Activated T-cell treated with anti-CD3 and anti-CD28 coated beads, Interleukin-2, amount 50 U/mL, for 72 hours (primary cell): ENCODE measurements around the gene C6orf163. TPM values are rescaled to one million over a fixed set of nuclear protein-coding genes. Genes with fewer than 3 reads are reported as not detected.
"Not testable (repeated sequence)": the region's sequence is repeated elsewhere in the genome, so short reads cannot be mapped to it uniquely, and the experiment has no call there.

Source experiments
- ATAC-seq, 2 donors: fragments of 150-1000 bp; cut with Tn5 transposase; replicated peaks in 1 of 2; 2 replicates each; pipeline ENCODE4 v1.10.0; 2021; ENCODE audit warnings: moderate library complexity in 2 of 2, mild to moderate bottlenecking in 1 of 2
- DNase-seq, 2 donors: peaks; one replicate each; pipeline ENCODE4 v3.0.0; 2021 to 2022; ENCODE audit warnings: mixed read lengths in 1 of 2
- H3K27ac Mint-ChIP-seq: one replicate; pipeline ENCODE4 v1.8.0; 2022; ENCODE audit warnings: mild to moderate bottlenecking, moderate library complexity, mixed read lengths
- H3K27me3 Mint-ChIP-seq: one replicate; pipeline ENCODE4 v1.8.0; 2022; ENCODE audit warnings: low read depth, mixed read lengths
- H3K36me3 Mint-ChIP-seq, 2 donors: one replicate each; pipeline ENCODE4 v1.8.0; 2022; ENCODE audit warnings: mixed read lengths in 2 of 2, mild to moderate bottlenecking in 1 of 2; ENCODE audit not compliant: insufficient read depth in 2 of 2
- H3K4me1 Mint-ChIP-seq: one replicate; pipeline ENCODE4 v1.8.0; 2022; ENCODE audit warnings: low read depth, mixed read lengths
- H3K4me3 Mint-ChIP-seq, 2 donors: one replicate each; pipeline ENCODE4 v1.8.0; 2022; ENCODE audit warnings: mild to moderate bottlenecking in 2 of 2, mixed read lengths in 2 of 2, moderate library complexity in 2 of 2
- H3K9me3 Mint-ChIP-seq, 2 donors: one replicate each; pipeline ENCODE4 v1.8.0; 2022; ENCODE audit warnings: mixed read lengths in 2 of 2
- total RNA-seq, 2 donors: library from RNA; stranded (reverse); gene quantifications; one replicate each; pipeline ENCODE4 v1.2.3, GENCODE V29; 2022

C6orf163 gene
- 1 to 10 TPM; 2.0 to 2.7 TPM for total RNA-seq

GRCh38 chr6:87344731-87345130 is at the start of gene C6orf163:
C6orf163 (plus strand) TSS chr6:87344813; CDS start chr6:87345100, 287 bp downstream.
- H3K4me3 Mint-ChIP-seq = no peak within 1 kb of the TSS
- peaks cover 5% of the 10 kb centered on the region for H3K4me1 Mint-ChIP-seq
- H3K36me3 Mint-ChIP-seq = no peaks in the 10 kb centered on the region
- no peaks in the 10 kb centered on the region for H3K27me3 Mint-ChIP-seq
- ATAC-seq = no peak
- no peaks in the 10 kb centered on the region for H3K9me3 Mint-ChIP-seq
- no peak for DNase-seq
- no peak within 1 kb of the TSS for H3K27ac Mint-ChIP-seq

DNA sequence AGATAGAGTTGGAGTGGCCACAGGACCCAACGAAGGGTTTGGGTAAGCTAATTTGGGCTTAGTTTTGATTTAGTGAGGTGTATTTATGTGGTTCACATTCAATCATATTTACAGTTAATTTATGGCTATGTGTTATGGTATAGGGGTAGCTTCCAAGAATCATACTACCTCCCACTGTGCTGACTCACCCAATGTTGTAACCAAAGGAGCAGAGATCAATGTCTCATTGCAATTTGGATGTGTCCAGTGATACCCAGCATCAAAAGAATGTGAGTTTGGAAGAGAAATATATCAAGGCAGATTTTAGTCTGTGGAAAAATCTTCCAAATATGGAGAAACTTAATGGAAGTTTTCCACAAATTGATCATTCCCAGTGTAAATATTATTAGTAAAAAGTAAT is 47.5 kb upstream of the C6orf163 start:
- H3K27me3 Mint-ChIP-seq = peaks cover 51% of the 10 kb centered on the region
- ATAC-seq = no peak
- H3K4me3 Mint-ChIP-seq = no peak overlapping the region

DNA sequence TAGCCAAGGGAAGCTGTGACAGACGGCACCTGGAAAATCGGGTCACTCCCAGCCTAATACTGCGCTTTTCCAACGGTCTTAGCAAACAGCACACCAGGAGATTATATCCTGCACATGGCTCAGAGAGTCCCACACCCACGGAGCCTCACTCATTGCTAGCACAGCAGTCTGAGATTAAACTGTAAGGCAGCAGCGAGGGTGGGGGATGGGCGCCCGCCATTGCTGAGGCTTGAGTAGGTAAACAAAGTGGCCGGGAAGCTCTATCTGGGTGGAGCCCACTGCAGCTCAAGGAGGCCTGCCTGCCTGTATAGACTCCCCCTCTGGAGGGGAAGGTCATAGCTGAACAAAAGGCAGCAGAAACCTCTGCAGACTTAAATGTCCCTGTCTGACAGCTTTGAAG is 43.3 kb upstream of the C6orf163 start:
- H3K27me3 Mint-ChIP-seq = peaks cover 40% of the 10 kb centered on the region
- not testable (repeated sequence) for ATAC-seq, H3K9me3 Mint-ChIP-seq, H3K4me1 Mint-ChIP-seq, H3K27ac Mint-ChIP-seq, DNase-seq, H3K36me3 Mint-ChIP-seq, H3K4me3 Mint-ChIP-seq

More for the DNA sequence above, 47.5 kb upstream of the C6orf163 start:
- no peak for DNase-seq
- H3K4me1 Mint-ChIP-seq = no peaks in the 10 kb centered on the region
- no peaks in the 10 kb centered on the region for H3K9me3 Mint-ChIP-seq
- H3K36me3 Mint-ChIP-seq = no peaks in the 10 kb centered on the region
- no peak overlapping the region for H3K27ac Mint-ChIP-seq

GRCh38 chr6:87308970-87309369 is 35.6 kb upstream of the C6orf163 start:
- Mint-ChIP-seq H3K36me3 (peaks cover 1 to 2% of the 10 kb centered on the region in 2 donors), H3K4me3 (no peak overlapping the region), H3K27me3 (peaks cover 33% of the 10 kb centered on the region), H3K9me3 (peaks cover 2% of the 10 kb centered on the region in 2 donors), H3K27ac (no peak overlapping the region), H3K4me1 (no peaks in the 10 kb centered on the region)
- DNase-seq (no peak), ATAC-seq (no peak)

- no peaks in the 10 kb centered on the region for H3K4me1 Mint-ChIP-seq
- peaks cover 51% of the 10 kb centered on the region for H3K27me3 Mint-ChIP-seq
- H3K9me3 Mint-ChIP-seq = no peaks in the 10 kb centered on the region
- DNase-seq (no peak), ATAC-seq (no peak)
- H3K4me3 Mint-ChIP-seq = no peak overlapping the region
- H3K27ac Mint-ChIP-seq = no peak overlapping the region
- H3K36me3 Mint-ChIP-seq = no peaks in the 10 kb centered on the region
Measured at GRCh38 chr6:87312860-87313259, 31.8 kb upstream of the C6orf163 start.

GRCh38 chr6:87315071-87315470 is 29.5 kb upstream of the C6orf163 start:
- no peaks in the 10 kb centered on the region for H3K4me1 Mint-ChIP-seq
- no peaks in the 10 kb centered on the region for H3K9me3 Mint-ChIP-seq
- DNase-seq = no peak
- H3K27me3 Mint-ChIP-seq = peaks cover 57% of the 10 kb centered on the region
- no peaks in the 10 kb centered on the region for H3K36me3 Mint-ChIP-seq
- ATAC-seq = no peak
- H3K27ac Mint-ChIP-seq = no peak overlapping the region
- no peak overlapping the region for H3K4me3 Mint-ChIP-seq

DNA sequence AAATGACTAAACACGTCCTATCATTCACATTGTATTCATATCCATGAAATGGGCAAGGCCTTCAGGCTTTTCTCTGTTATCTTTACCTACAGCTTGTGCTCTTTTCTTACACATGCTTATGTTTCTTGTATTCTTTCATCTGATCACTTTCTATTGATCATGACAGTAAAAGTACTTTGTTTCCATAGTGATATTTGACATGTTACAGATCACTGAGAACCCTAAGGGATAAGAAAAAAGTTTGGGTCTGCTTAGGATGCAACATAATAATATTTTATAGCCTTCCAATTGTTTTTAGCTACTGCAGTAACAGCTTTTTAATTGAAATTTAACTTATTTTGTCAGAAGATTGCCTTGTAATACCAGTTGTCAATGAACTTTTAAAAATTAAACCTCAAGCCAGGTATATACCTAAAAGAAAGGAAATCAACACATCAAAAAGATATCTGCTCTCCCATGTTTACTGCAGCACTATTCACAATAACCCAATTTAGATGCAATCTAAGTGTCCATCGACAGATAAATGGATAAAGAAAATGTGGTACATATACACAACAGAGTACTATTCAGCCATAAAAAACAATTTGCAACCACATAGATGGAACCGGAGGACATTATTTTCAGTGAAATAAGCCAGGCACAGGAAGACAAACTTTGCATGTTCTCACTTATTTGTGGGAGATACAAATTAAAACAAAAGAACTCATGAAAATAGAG is 25.2 kb upstream of the C6orf163 start:
- no peak for ATAC-seq

GRCh38 chr6:87322304-87323212 is 22.1 kb upstream of the C6orf163 start, which contains the start of gene SMIM8:
SMIM8 (plus strand) TSS chr6:87322588; CDS start chr6:87337032, 14,444 bp downstream.
- ATAC-seq (peak; percentile 98 to 99), DNase-seq (peak; percentile 92 to 95)
- H3K9me3 Mint-ChIP-seq = peaks cover 3% of the 10 kb centered on the region in 2 donors
- peak within 1 kb of the TSS; percentile 90 for H3K27ac Mint-ChIP-seq
- peaks cover 10% of the 10 kb centered on the region for H3K4me1 Mint-ChIP-seq
- peaks cover 11% of the 10 kb centered on the region for H3K27me3 Mint-ChIP-seq
- peaks cover 6 to 7% of the 10 kb centered on the region in 2 donors for H3K36me3 Mint-ChIP-seq
- peak within 1 kb of the TSS; percentile 94 to 96 for H3K4me3 Mint-ChIP-seq

More for the DNA sequence above, 25.2 kb upstream of the C6orf163 start:
- H3K36me3 Mint-ChIP-seq = peaks cover 3 to 4% of the 10 kb centered on the region in 2 donors
- H3K4me3 Mint-ChIP-seq = no peak overlapping the region
- peaks cover 25% of the 10 kb centered on the region for H3K27me3 Mint-ChIP-seq
- no peak overlapping the region for H3K27ac Mint-ChIP-seq
- DNase-seq = no peak
- H3K9me3 Mint-ChIP-seq = no peaks in the 10 kb centered on the region
- H3K4me1 Mint-ChIP-seq = peaks cover 10% of the 10 kb centered on the region

DNA sequence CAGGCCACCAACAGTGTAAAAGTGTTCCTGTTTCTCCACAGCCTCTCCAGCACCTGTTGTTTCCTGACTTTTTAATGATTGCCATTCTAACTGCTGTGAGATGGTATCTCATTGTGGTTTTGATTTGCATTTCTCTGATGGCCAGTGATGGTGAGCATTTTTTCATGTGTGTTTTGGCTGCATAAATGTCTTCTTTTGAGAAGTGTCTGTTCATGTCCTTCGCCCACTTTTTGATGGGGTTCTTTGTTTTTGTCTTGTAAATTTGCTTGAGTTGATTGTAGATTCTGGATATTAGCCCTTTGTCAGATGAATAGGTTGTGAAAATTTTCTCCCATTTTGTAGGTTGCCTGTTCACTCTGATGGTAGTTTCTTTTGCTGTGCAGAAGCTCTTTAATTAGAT is 20.7 kb upstream of the C6orf163 start:
- H3K4me3 Mint-ChIP-seq = peak overlapping the region in 1 of 2 donors; percentile 66
- not testable (repeated sequence) for H3K9me3 Mint-ChIP-seq, H3K27me3 Mint-ChIP-seq

DNA sequence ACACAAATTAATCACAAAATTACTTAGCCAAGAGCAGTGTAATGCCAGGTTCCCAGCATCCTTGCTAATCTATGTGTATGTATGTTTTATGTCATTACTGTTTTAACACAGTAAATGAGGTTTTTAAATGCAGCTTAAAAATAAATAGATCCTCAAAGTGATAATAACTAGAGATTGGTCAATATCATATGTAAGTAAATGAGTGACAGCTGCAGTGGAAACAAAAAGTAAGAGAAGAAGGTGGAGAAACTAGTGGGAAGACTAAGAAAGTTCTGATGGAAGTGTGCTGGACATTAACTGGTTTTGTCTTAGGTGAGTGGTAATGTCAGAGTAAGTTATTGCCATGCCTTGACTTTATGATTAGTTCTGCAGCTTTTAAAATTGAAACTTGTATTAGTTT is 13.7 kb upstream of the C6orf163 start:
- Mint-ChIP-seq H3K27me3 (no peaks in the 10 kb centered on the region), H3K4me3 (no peak overlapping the region), H3K9me3 (peaks cover 3 to 5% of the 10 kb centered on the region in 2 donors), H3K36me3 (peaks cover 3 to 6% of the 10 kb centered on the region in 2 donors), H3K27ac (no peak overlapping the region), H3K4me1 (peaks cover 22% of the 10 kb centered on the region)
- ATAC-seq (no peak), DNase-seq (no peak)

More for the DNA sequence above, 20.7 kb upstream of the C6orf163 start:
- peaks cover 10% of the 10 kb centered on the region for H3K4me1 Mint-ChIP-seq
- H3K36me3 Mint-ChIP-seq, DNase-seq, H3K27ac Mint-ChIP-seq, ATAC-seq: not testable (repeated sequence)

- no peak for DNase-seq
- no peaks in the 10 kb centered on the region for H3K27me3 Mint-ChIP-seq
- no peak overlapping the region for H3K4me3 Mint-ChIP-seq
- peaks cover 0 to 3% of the 10 kb centered on the region in 2 donors for H3K9me3 Mint-ChIP-seq
- peaks cover 22% of the 10 kb centered on the region for H3K4me1 Mint-ChIP-seq
- no peak for ATAC-seq
- H3K27ac Mint-ChIP-seq = no peak overlapping the region
- H3K36me3 Mint-ChIP-seq = peaks cover 0 to 3% of the 10 kb centered on the region in 2 donors
Measured at GRCh38 chr6:87333033-87333432, 11.6 kb upstream of the C6orf163 start.

- H3K36me3 Mint-ChIP-seq = peaks cover 0 to 3% of the 10 kb centered on the region in 2 donors
- DNase-seq (no peak), ATAC-seq (no peak)
- peaks cover 22% of the 10 kb centered on the region for H3K4me1 Mint-ChIP-seq
- H3K4me3 Mint-ChIP-seq = no peak overlapping the region
- peaks cover 0 to 3% of the 10 kb centered on the region in 2 donors for H3K9me3 Mint-ChIP-seq
- H3K27ac Mint-ChIP-seq = peak overlapping the region; percentile 29
- no peaks in the 10 kb centered on the region for H3K27me3 Mint-ChIP-seq
Measured at GRCh38 chr6:87333591-87334181, 10.9 kb upstream of the C6orf163 start.

DNA sequence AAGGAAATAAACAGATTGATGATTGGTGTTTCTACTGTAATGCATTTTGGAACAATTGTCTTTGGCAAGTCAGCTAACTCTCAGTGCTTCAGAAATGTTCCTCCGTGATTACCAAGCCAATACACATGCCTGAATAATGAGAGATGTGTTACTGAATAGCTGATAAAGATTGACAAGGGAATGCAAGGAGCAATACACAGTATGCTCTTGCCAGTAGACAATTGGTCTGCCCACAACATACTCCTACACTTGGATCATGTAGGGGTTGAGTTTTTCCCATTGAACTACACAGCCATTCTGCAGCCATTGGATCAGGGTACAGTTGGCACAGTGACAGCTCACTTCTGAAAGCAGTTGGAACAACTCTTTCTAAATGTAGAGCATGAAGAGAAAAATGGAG is 9.9 kb upstream of the C6orf163 start:
- Mint-ChIP-seq H3K4me1 (peaks cover 17% of the 10 kb centered on the region), H3K36me3 (peaks cover 0 to 3% of the 10 kb centered on the region in 2 donors), H3K27ac (no peak overlapping the region), H3K4me3 (no peak overlapping the region), H3K27me3 (no peaks in the 10 kb centered on the region), H3K9me3 (peaks cover 0 to 3% of the 10 kb centered on the region in 2 donors)
- ATAC-seq (no peak), DNase-seq (no peak)
